GM18507 (cell line): ENCODE measurements around the gene CCR2.
A peak's percentile ranks its signal among the peaks of the same experiment; 100 is the strongest.
"Not testable (repeated sequence)": the region's sequence is repeated elsewhere in the genome, so short reads cannot be mapped to it uniquely, and the experiment has no call there.

Source experiments
- DNase-seq: peaks from one replicate; pipeline ENCODE4 v3.0.0; 2011; ENCODE audit warnings: low read depth; ENCODE audit not compliant: insufficient read length; ENCODE audit errors: extremely low spot score
- FAIRE-seq: peaks from 2 replicates; lab custom pipeline; 2011; peaks lifted over from hg19 to GRCh38; lab: Jason Lieb, UNC

CCR2 gene

DNA sequence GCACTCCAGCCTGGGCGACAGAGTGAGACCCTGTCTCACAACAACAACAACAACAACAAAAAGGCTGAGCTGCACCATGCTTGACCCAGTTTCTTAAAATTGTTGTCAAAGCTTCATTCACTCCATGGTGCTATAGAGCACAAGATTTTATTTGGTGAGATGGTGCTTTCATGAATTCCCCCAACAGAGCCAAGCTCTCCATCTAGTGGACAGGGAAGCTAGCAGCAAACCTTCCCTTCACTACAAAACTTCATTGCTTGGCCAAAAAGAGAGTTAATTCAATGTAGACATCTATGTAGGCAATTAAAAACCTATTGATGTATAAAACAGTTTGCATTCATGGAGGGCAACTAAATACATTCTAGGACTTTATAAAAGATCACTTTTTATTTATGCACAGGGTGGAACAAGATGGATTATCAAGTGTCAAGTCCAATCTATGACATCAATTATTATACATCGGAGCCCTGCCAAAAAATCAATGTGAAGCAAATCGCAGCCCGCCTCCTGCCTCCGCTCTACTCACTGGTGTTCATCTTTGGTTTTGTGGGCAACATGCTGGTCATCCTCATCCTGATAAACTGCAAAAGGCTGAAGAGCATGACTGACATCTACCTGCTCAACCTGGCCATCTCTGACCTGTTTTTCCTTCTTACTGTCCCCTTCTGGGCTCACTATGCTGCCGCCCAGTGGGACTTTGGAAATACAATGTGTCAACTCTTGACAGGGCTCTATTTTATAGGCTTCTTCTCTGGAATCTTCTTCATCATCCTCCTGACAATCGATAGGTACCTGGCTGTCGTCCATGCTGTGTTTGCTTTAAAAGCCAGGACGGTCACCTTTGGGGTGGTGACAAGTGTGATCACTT, 18.8 kb downstream of the CCR2 start:
- DNase-seq (no peak), FAIRE-seq (peak; percentile 64)

DNA sequence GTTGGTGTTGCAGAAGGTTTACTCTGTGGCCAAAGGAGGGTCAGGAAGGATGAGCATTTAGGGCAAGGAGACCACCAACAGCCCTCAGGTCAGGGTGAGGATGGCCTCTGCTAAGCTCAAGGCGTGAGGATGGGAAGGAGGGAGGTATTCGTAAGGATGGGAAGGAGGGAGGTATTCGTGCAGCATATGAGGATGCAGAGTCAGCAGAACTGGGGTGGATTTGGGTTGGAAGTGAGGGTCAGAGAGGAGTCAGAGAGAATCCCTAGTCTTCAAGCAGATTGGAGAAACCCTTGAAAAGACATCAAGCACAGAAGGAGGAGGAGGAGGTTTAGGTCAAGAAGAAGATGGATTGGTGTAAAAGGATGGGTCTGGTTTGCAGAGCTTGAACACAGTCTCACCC, 20.8 kb downstream of the CCR2 start:
- FAIRE-seq (no peak), DNase-seq (no peak)

DNA sequence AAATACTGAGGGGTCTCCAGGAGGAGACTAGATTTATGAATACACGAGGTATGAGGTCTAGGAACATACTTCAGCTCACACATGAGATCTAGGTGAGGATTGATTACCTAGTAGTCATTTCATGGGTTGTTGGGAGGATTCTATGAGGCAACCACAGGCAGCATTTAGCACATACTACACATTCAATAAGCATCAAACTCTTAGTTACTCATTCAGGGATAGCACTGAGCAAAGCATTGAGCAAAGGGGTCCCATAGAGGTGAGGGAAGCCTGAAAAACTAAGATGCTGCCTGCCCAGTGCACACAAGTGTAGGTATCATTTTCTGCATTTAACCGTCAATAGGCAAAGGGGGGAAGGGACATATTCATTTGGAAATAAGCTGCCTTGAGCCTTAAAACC, 21.3 kb downstream of the CCR2 start:
- DNase-seq = no peak
- no peak for FAIRE-seq

DNA sequence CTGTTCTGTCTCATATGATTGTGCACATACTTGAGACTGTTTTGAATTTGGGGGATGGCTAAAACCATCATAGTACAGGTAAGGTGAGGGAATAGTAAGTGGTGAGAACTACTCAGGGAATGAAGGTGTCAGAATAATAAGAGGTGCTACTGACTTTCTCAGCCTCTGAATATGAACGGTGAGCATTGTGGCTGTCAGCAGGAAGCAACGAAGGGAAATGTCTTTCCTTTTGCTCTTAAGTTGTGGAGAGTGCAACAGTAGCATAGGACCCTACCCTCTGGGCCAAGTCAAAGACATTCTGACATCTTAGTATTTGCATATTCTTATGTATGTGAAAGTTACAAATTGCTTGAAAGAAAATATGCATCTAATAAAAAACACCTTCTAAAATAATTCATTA, 21.9 kb downstream of the CCR2 start:
- DNase-seq (no peak), FAIRE-seq (no peak)

DNA sequence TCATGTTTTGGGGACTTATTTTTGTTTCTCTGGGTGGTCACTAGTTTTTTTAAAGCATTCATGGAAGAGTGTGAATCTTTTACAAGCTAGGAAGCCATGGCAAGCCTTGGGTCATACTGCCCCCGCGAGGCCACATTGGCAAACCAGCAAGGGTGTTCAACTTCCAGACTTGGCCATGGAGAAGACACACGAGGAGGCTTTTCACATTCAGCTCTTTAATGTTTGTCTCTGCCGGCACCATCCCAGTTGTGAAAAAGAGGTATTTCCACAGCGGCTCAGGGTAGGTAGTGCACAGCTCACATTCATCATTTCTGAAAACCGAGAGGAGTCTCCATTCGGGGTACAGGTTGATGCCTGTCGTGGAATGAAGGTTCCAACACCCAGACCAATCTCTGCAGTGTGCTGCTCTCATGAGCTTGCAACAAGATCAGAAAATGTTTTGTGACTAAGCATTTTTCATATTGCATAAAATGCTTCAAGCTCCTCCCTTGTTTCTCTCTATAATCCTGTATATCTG, 24.6 kb downstream of the CCR2 start:
- DNase-seq (no peak), FAIRE-seq (peak; percentile 83)

DNA sequence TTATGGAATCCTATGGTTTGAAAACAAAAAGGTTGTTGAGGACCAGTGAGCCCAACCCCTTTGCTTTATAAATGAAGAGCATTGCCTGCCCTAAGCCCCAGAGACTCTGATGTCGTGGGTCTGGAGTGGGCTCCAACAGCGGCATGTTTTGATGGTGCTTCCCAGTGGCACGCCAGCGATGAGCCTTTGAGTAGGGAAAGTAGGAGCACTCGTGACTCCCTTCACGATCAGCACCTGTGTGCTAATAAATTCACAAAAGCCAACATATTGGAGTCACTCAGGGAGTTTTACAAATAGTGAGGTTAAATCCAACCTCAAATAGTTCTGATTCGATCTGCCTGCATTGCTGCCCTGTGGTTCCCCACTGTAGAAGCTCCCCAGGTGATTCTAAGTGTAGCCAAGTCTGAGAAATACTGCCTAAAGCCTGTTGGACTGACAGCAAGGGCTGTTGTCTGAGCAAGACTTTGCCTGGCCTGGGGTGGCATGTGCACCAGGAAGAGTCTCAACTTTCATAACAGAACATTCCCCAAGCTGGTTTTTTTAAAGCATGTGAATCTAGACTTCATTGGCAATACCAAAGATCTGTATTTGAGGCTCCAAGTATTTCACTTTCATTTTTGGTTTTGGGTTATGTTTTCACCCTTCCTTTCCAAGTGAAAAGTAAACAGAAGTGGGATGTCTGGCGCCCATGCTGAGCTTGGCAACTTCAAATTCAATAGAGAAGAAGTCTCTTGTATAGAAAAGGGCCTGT, 26.7 kb downstream of the CCR2 start:
- peak; percentile 39 for FAIRE-seq
- DNase-seq = no peak

DNA sequence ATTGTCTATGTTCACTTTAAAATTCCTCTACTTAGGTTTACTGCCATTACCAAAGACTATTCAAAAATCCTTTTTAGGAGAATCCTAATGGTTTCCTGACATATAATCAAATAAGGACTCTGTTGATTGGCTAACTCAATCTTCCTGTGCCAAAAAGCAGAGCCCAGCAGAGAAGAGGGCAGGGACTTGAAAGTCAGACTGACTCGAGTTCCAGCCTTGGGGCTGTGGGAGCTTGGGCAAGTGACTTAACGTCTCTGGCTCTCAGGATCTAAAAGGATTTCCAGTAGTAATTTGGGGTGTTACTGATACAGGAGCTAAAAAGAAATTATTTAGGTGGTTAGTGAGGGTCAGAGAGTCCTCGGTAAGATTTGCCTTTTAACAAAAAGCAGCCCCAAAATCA, 27.7 kb downstream of the CCR2 start:
- DNase-seq (no peak), FAIRE-seq (no peak)

DNA sequence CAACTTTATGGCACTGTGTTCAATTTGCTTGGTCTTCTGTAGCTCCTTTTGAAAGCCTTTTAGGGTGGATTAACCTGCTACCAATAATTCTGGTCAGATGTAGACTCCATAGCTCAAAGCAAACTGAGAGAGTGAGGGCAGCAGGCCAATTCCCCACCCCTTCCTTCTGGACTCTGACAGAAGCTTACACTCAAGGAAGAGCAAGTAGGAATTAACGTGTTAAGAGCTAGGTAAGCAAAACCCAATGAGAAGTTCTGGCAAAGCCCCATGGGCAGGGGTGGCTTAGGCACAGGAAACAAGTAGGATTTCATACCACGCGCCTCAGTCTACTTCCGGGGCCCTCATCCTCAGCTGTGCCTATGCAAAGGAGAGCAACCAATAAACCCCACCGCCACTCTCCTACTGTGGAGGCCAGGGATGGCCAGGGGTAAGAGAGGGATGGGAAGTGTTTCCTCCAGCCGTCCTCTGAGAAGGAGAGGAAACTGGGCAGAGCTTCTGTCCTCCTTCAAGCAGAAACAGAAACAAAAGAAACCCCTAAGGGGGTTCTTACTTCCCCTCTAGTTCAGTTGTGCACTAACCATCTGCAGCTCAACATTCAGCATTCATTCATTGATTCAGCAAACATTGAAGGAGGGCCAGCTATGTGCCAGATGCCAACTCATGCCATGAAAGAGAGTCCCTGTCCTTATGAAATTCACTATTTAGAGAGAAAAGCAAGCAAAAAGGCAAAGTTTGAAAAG, 29.5 kb downstream of the CCR2 start:
- DNase-seq (no peak), FAIRE-seq (peak; percentile 15)

DNA sequence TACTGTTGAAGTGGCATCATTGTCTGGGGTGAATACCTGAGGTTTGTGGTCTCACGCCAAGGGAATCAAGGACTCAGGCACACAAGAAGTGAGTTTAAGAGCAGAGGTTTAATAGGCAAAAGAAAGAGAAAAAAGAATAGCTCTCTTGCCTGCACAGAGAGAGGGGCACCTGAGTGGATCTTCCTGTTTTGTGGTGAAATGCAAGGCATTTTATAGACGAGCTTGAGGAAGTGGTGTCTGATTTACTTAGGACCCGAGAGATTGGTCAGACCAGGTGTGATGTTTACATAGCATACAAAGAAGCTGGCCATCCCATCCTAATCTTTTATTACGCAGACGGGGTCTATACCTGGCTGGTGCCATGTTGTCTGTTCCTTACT, 30.0 kb downstream of the CCR2 start:
- no peak for DNase-seq
- peak; percentile 60 for FAIRE-seq

DNA sequence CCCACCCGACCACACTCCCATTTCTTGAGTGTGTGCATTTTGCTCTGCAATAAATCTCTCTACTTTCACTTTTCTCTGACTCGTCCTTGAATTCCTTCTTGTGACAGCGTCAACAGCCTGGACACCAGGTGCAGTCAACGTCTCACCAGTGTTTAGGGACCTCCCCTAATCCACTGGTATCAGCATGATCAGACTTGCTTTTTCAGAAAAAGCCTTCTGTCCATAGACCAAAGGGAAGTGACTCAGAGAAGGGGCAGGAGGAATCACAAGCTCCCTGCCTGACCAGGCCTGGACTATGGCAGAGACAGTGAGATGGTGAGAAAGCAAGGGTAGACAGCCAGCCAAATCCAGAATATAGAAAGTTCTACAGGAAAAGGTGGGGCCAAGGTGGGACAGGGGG, 32.3 kb downstream of the CCR2 start:
- DNase-seq = no peak

DNA sequence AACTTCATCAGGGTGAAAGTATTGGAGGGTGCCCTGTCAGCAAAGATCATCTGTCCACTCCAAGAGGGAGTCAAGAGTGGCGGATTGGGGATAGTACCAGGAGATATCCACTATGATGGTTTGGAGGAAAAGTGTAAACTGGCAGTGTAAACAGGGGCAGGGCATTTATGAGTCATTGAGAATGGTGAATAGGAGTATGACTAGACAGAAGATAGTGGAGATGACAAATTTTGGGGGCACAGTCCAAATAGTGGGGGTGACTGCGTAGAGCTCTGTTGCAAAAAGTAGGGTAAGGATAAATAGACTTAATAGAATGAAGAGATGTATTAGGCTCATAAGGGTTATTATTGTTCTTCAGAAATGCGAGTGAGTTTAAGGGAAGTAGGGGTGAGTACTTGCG, 34.9 kb downstream of the CCR2 start:
- not testable (repeated sequence) for DNase-seq, FAIRE-seq

More for the DNA sequence above, 32.3 kb downstream of the CCR2 start:
- no peak for FAIRE-seq

DNA sequence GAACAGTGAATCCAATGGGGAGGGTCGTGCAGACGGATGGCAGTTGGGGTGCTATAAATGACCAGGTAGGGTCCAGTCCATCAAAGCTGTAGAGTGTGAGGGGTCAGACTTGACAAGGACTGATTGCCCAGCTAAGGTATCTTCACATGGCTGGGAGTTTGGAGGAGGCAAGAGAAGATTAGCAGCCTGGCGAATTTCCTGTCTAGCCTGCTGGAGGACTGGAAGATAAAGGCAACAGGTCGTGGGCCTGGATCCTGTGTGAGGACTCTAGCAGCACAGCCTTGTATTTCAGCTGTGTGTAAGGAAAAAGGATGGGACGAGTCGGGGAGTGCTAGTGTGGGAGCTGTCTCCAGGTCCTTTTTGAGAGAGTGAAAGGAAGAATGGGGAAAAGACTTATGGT, 35.4 kb downstream of the CCR2 start:
- FAIRE-seq = no peak

DNA sequence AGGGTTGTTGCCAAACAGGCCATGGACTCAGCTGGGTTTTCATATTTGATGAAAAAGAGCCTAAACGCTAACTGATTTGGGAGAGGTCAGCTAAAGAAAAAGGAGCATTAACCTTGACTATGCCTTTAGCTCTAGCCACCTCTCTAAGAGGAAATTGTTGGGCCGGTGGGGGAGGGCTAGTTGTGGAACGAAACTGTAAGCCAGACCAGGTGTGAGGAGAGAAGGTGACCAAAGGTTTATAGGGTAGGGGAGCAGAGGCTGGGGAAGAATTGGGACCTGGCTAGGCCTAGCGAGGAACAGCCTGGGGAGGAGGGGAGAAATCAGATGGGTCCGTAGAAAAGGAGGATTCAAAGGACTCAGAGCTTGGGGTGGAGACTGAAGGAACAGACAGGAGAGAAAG, 37.6 kb downstream of the CCR2 start:
- not testable (repeated sequence) for DNase-seq, FAIRE-seq

More for the DNA sequence above, 35.4 kb downstream of the CCR2 start:
- DNase-seq = no peak

DNA sequence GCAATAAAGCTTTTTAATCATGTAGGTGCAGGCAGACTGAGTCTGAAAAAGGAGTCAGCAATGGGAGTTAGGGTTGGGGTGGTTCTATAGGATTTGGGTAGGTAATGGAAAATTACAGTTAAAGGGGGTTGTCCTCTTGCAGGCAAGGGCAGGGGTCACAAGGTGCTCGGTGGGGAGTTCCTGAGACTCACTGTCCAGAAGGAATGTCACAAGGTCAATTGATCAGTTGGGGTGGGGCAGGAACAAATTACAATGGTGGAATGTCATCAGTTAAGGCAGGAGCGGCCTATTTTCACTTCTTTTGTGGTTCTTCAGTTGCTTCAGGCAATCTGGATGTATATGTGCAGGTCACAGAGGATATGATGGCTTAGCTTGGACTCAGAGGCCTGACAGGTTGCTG, 39.1 kb downstream of the CCR2 start:
- no peak for DNase-seq
- no peak for FAIRE-seq

DNA sequence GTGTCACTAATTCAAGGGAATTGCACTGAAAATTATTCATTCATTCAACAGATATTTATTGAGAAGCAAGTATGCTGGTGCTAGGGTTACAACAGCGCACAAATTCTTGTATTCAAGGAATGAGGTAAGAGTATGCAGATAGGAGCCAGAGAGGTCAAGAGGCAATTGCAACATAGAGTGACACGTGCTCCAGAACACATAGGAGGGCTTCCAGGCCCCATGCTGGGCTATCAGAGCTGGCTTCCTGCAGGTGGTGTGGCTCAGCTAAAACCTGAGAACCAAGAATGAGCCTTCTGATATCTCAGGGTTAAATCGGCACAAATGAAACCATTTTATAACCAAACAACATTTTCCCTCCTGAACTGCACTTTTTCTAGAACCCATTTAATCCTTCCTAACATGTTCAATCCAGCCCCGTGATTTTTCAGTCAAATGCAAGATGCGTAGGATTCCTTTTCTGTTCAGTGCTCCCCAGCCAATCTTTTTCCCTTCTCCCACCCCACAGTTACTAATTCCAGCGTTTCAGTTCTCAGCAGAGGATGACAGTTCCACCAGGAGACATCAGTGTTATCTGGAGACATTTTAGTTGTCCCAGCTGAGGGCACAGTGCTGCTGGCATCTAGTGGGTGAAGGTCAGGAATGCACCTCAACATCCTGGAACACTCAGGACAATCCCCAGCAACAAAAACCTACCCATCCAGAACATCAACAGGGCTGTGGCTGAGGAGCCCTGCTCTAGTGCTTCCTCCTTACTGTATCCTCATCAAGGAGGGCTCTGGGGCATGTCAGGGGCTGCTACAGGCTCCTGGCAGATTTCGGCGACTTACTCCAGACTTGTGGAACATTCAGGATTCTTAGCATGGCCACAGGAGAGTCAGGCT, 39.9 kb downstream of the CCR2 start:
- DNase-seq = no peak
- no peak for FAIRE-seq

DNA sequence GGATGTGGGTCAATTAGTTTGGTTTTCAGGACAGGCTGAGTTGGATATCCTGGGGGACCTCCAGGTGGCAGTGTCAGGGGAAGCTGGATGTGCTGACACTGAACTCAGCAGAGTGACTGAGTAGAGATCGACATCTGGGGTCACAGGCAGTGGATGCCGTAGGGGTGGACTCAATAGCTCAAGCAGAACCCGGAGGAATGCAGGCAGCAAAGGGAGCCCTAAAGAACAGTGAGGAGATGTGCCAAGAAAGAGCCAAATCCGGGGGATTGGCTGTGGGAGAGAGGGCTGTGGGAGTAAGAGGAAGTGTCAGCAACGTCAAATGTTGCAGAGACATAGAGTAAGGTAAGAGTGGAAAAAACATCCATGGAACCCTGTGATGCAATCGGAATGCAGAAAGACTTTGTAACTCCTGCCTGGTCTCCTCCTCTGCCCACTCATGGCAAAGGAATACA, 41.3 kb downstream of the CCR2 start:
- DNase-seq (no peak), FAIRE-seq (no peak)

DNA sequence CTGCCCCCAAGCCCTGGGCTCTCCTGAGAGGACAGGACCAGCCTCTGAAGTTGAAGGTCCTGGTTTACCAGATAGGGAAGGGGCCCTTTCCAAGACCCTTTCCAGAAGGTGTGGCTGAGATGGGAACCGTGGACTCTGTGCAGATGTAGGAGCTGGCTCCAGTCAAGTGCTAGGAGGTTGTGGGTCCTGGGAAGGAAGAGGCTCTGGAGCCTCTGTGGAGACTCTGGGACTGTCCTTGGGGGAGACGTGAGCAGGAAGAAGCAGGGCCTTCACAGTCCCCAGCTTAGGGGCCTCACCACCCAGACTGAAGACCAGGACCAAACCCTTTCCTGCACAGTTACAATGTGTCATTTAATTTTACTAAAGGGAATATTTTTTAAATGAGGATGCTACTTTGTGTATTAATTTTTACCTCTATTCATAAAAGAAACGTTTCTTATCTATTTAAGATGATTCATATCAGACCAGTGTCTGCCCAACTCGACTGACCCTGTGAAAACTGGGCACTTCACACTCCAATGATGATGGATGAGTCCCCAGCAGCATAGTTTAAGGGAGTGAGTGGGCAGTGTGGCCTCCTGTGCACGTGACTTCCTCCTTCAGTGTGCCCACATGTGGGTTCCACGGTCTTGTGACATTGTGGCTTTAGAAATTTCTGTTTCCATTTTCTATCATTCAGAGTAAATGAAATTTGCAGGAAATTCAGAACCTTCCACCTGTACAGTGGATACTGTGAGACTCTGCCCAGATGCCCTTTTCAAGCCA, 42.0 kb downstream of the CCR2 start:
- FAIRE-seq = peak; percentile 70

DNA sequence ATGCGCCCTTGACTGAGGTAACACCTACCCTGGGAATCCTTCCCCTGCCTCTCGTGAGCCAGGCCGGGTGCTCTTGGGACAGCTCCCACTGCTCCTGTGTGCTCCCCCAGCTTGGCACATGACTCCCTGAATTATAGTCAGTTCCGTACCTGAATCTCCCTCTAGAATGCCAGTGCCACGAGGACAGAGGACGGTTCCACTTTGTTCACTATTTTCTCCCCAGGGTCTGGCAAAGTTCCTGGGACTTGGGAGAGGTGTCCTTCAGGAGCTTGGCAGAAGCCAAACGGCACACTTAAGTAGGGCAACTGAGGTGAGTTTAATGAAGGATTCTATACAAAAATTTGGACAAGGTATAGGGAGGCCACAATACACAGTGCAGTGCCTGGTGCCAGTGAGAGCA, 43.2 kb downstream of the CCR2 start:
- DNase-seq (no peak), FAIRE-seq (no peak)

More for the DNA sequence above, 42.0 kb downstream of the CCR2 start:
- no peak for DNase-seq
